ENCODE measurements around the gene CAP1.
A peak's percentile ranks its signal among the peaks of the same experiment; 100 is the strongest.
"Not testable (repeated sequence)": the region's sequence is repeated elsewhere in the genome, so short reads cannot be mapped to it uniquely, and the experiment has no call there.

Gene CAP1

GRCh38 chr1:40040511-40041465 lies at the start of gene CAP1:
TSS of gene CAP1 (plus strand) at chr1:40040729. CDS start at chr1:40059347, 18,618 bp downstream.
- Histone ChIP-seq H3K36me3 (ENCODE audit: control insufficient read depth in 2 of 2, insufficient read depth in 2 of 2, low read length in 2 of 2) (peaks cover 0 to 2% of the 10 kb centered on the region in 2 donors), H3K4me3 (ENCODE audit: low read length in 2 of 2) (peak within 1 kb of the TSS; percentile 83 to 98), H3K9me3 (ENCODE audit: control insufficient read depth in 2 of 2, low read length in 2 of 2) (no peaks in the 10 kb centered on the region), H3K9ac (ENCODE audit: low read length in 2 of 2) (peak within 1 kb of the TSS; percentile 100), H3K4me1 (ENCODE audit: control insufficient read depth, insufficient read depth, low read length) (peaks cover 42% of the 10 kb centered on the region), H3K27me3 (ENCODE audit: control insufficient read depth in 1 of 2, insufficient read depth in 2 of 2, low read length in 2 of 2) (no peaks in the 10 kb centered on the region), H3K27ac (ENCODE audit: low read length) (peak within 1 kb of the TSS; percentile 100)

DNA sequence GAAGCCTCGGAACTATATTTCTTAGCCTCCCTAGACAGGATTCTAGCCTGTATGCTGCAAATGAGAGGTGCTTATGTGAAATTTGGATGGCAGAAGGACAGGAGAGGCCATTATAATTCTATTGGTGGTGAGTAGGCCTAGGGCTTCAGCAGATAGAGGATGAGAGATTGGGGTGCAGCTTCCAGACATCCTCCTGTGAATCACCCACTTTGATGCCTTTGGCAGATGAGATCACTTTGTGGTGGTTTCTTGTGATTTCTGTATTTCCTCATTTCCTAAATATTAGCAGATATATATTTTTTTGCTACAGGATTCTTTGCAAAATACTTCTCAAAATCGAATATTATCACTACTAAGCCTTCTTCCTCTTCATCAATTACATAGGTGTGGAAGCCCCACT lies 48.3 kb upstream of the CAP1 start:
- H3K27me3 ChIP-seq (ENCODE audit: control insufficient read depth in 1 of 2, insufficient read depth in 2 of 2, low read length in 2 of 2), result no peaks in the 10 kb centered on the region
- H3K9me3 ChIP-seq (ENCODE audit: control insufficient read depth in 2 of 2, low read length in 2 of 2), result no peaks in the 10 kb centered on the region
- no peaks in the 10 kb centered on the region for H3K36me3 ChIP-seq (ENCODE audit: control insufficient read depth in 2 of 2, insufficient read depth in 2 of 2, low read length in 2 of 2)
- H3K4me3 ChIP-seq (ENCODE audit: low read length in 2 of 2), result no peak overlapping the region
- no peak overlapping the region for H3K27ac ChIP-seq (ENCODE audit: low read length)
- H3K4me1 ChIP-seq (ENCODE audit: control insufficient read depth, insufficient read depth, low read length), result peaks cover 3% of the 10 kb centered on the region
- H3K9ac ChIP-seq (ENCODE audit: low read length in 2 of 2), result no peak overlapping the region

GRCh38 chr1:39992888-39993287 lies 47.6 kb upstream of the CAP1 start:
- Histone ChIP-seq H3K4me1 (ENCODE audit: control insufficient read depth, insufficient read depth, low read length) (peaks cover 3% of the 10 kb centered on the region), H3K4me3 (ENCODE audit: low read length in 2 of 2) (no peak overlapping the region), H3K36me3 (ENCODE audit: control insufficient read depth in 2 of 2, insufficient read depth in 2 of 2, low read length in 2 of 2) (no peaks in the 10 kb centered on the region), H3K9me3 (ENCODE audit: control insufficient read depth in 2 of 2, low read length in 2 of 2) (no peaks in the 10 kb centered on the region), H3K9ac (ENCODE audit: low read length in 2 of 2) (no peak overlapping the region), H3K27me3 (ENCODE audit: control insufficient read depth in 1 of 2, insufficient read depth in 2 of 2, low read length in 2 of 2) (no peaks in the 10 kb centered on the region), H3K27ac (ENCODE audit: low read length) (no peak overlapping the region)

DNA sequence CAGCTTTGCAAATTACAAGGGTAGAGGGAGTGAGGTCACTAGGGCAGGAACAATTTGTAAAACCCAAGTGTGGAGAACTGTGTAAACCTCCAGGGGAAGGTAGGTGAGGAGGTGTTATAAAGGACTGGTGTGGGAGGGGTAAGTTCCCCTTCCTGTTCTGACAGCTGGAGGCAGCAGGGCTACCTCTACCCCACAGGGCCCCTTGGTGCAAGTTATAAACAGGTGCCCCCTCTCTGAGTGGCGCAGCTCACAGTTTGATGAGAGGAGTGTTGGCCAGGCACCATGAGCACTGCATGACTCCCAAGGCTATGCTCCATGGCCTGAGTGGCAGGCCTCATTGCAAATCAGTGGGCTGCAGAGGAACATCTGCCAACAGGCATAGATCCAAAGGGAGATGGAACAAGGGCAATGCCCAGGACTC lies 44.5 kb upstream of the CAP1 start:
- no peak overlapping the region for H3K27ac ChIP-seq (ENCODE audit: low read length)
- H3K36me3 ChIP-seq (ENCODE audit: control insufficient read depth in 2 of 2, insufficient read depth in 2 of 2, low read length in 2 of 2), result no peaks in the 10 kb centered on the region
- no peaks in the 10 kb centered on the region for H3K27me3 ChIP-seq (ENCODE audit: control insufficient read depth in 1 of 2, insufficient read depth in 2 of 2, low read length in 2 of 2)
- H3K9ac ChIP-seq (ENCODE audit: low read length in 2 of 2), result no peak overlapping the region
- H3K4me3 ChIP-seq (ENCODE audit: low read length in 2 of 2), result no peak overlapping the region
- no peaks in the 10 kb centered on the region for H3K4me1 ChIP-seq (ENCODE audit: control insufficient read depth, insufficient read depth, low read length)
- H3K9me3 ChIP-seq (ENCODE audit: control insufficient read depth in 2 of 2, low read length in 2 of 2), result no peaks in the 10 kb centered on the region

DNA sequence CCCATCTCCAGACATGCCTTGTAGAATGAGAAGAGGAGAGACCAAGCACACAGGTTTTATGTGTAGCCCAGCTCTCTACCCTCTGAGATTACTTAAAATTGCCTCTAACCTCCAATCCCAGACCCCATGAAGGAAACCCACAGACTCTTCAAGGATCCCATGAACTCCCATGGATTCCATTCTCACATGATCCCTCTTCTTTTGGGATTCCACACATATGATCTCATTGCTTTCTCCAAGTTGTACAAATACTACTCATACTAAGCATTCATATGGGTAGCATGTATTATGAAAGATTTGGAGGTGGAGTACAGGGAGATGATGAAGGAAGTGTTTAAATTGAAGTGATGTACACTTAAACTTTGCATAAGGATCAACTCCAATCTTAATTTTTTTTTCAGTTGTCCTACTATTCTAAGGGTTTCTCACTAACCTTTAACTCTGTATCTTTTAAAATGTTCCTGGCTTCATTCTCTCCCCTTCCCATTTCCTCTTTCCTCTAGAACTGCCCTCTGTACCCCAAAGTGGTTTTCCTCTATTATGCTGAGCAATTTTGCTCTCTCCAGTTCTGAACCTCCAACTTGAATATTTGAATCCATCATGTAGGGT lies 44.0 kb upstream of the CAP1 start:
- H3K9me3 ChIP-seq (ENCODE audit: control insufficient read depth in 2 of 2, low read length in 2 of 2), result no peaks in the 10 kb centered on the region
- H3K4me1 ChIP-seq (ENCODE audit: control insufficient read depth, insufficient read depth, low read length), result no peaks in the 10 kb centered on the region
- H3K9ac ChIP-seq (ENCODE audit: low read length in 2 of 2), result no peak overlapping the region
- no peak overlapping the region for H3K27ac ChIP-seq (ENCODE audit: low read length)
- no peaks in the 10 kb centered on the region for H3K36me3 ChIP-seq (ENCODE audit: control insufficient read depth in 2 of 2, insufficient read depth in 2 of 2, low read length in 2 of 2)
- no peaks in the 10 kb centered on the region for H3K27me3 ChIP-seq (ENCODE audit: control insufficient read depth in 1 of 2, insufficient read depth in 2 of 2, low read length in 2 of 2)
- H3K4me3 ChIP-seq (ENCODE audit: low read length in 2 of 2), result no peak overlapping the region

GRCh38 chr1:40001456-40001855 lies 39.1 kb upstream of the CAP1 start:
- H3K9ac ChIP-seq (ENCODE audit: low read length in 2 of 2), result no peak overlapping the region
- H3K36me3 ChIP-seq (ENCODE audit: control insufficient read depth in 2 of 2, insufficient read depth in 2 of 2, low read length in 2 of 2), result no peaks in the 10 kb centered on the region
- H3K9me3 ChIP-seq (ENCODE audit: control insufficient read depth in 2 of 2, low read length in 2 of 2), result no peaks in the 10 kb centered on the region
- H3K4me3 ChIP-seq (ENCODE audit: low read length in 2 of 2), result no peak overlapping the region
- H3K4me1 ChIP-seq (ENCODE audit: control insufficient read depth, insufficient read depth, low read length), result no peaks in the 10 kb centered on the region
- H3K27me3 ChIP-seq (ENCODE audit: control insufficient read depth in 1 of 2, insufficient read depth in 2 of 2, low read length in 2 of 2), result no peaks in the 10 kb centered on the region
- H3K27ac ChIP-seq (ENCODE audit: low read length), result no peak overlapping the region

DNA sequence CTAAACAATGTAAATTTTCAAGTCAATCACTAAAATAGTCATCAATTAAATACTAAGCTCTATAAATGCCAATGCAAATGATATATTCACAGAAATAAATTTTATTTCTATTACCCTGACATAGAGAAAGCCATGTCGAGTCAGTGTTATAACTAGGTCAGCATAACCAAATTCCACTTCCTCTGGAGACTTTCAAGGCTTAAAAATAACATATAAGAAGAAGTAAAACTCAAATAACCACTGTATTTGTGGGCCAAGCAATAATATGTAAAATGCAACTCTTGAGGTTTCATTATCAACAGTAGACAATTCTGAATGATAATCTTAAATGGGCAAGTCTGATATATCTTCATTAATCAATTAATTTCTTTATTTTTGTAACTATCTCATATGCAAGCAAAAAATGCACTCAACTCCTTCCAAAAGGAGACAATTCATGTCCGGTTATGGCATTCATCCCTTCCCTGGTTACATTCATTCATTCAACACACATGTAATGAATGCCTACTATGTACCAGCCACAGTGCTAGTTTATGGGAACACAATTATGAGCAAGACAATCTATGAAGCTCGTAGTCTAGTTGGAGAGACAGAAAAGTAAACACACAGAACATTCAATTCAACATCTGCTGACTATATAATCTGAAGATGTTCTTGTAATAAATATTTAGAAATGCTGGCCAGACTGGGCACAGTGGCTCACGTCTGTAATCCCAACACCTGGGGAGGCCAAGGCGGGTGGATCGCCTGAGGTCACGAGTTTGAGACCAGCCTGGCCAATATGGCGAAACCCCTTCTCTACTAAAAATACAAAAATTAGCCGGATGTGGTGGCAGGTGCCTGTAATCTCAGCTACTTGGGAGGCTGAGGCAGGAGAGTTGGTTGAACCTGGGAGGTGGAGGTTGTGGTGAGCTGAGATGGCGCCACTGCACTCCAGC lies 37.1 kb upstream of the CAP1 start:
- Histone ChIP-seq H3K4me3 (ENCODE audit: low read length in 2 of 2) (no peak overlapping the region), H3K9me3 (ENCODE audit: control insufficient read depth in 2 of 2, low read length in 2 of 2) (no peaks in the 10 kb centered on the region), H3K9ac (ENCODE audit: low read length in 2 of 2) (no peak overlapping the region), H3K4me1 (ENCODE audit: control insufficient read depth, insufficient read depth, low read length) (no peaks in the 10 kb centered on the region), H3K27me3 (ENCODE audit: control insufficient read depth in 1 of 2, insufficient read depth in 2 of 2, low read length in 2 of 2) (no peaks in the 10 kb centered on the region), H3K27ac (ENCODE audit: low read length) (no peak overlapping the region), H3K36me3 (ENCODE audit: control insufficient read depth in 2 of 2, insufficient read depth in 2 of 2, low read length in 2 of 2) (no peaks in the 10 kb centered on the region)

DNA sequence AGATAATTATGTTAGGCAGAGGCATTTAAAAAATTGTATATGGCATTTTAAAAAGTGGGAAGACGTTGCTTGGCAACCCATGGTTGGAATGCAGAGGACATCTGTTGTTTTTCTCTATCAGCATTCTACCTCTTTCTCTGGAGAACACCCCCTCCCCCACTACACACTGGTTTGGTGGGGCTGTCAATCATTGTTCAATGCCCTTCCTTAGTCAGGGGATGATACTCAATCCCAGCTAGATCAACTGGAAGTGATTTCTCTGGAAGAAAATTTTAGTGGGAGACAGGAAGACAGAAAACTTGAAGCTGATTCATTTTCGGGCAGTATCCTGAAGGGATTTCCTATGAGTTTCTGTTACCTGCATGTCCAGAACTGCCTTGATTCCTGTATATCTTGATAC lies 35.7 kb upstream of the CAP1 start:
- no peak overlapping the region for H3K27ac ChIP-seq (ENCODE audit: low read length)
- H3K27me3 ChIP-seq (ENCODE audit: control insufficient read depth in 1 of 2, insufficient read depth in 2 of 2, low read length in 2 of 2), result no peaks in the 10 kb centered on the region
- no peaks in the 10 kb centered on the region for H3K9me3 ChIP-seq (ENCODE audit: control insufficient read depth in 2 of 2, low read length in 2 of 2)
- H3K4me1 ChIP-seq (ENCODE audit: control insufficient read depth, insufficient read depth, low read length), result no peaks in the 10 kb centered on the region
- H3K4me3 ChIP-seq (ENCODE audit: low read length in 2 of 2), result no peak overlapping the region
- H3K36me3 ChIP-seq (ENCODE audit: control insufficient read depth in 2 of 2, insufficient read depth in 2 of 2, low read length in 2 of 2), result no peaks in the 10 kb centered on the region
- no peak overlapping the region for H3K9ac ChIP-seq (ENCODE audit: low read length in 2 of 2)

DNA sequence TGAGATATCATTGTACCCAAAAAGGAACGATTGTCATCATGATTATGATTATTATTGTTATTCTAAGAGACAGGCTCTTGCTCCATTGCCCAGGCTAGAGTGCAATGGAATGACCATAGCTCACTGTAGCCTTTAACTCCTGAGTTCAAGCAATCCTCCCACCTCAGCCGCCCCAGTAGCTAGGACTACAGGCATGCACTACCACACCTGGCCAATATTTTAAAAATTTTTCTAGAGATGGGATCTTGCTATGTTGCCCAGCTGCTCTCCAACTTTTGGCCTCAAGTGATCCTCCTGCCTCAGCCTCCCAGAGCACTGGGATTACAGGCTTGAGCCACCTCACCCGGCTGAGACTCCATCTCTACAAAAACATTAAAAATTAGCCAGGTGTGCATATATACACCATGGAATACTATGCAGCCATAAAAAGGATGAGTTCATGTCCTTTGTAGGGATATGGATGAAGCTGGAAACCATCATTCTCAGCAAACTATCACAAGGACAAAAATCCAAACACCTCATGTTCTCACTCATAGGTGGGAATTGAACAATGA lies 33.0 kb upstream of the CAP1 start:
- not testable (repeated sequence) for H3K4me3 ChIP-seq (ENCODE audit: low read length in 2 of 2); H3K36me3 ChIP-seq (ENCODE audit: control insufficient read depth in 2 of 2, insufficient read depth in 2 of 2, low read length in 2 of 2); H3K9ac ChIP-seq (ENCODE audit: low read length in 2 of 2); H3K27me3 ChIP-seq (ENCODE audit: control insufficient read depth in 1 of 2, insufficient read depth in 2 of 2, low read length in 2 of 2); H3K4me1 ChIP-seq (ENCODE audit: control insufficient read depth, insufficient read depth, low read length); H3K27ac ChIP-seq (ENCODE audit: low read length); H3K9me3 ChIP-seq (ENCODE audit: control insufficient read depth in 2 of 2, low read length in 2 of 2)

- H3K4me3 ChIP-seq (ENCODE audit: low read length in 2 of 2), result no peak overlapping the region
- H3K27me3 ChIP-seq (ENCODE audit: control insufficient read depth in 1 of 2, insufficient read depth in 2 of 2, low read length in 2 of 2), result no peaks in the 10 kb centered on the region
- no peak overlapping the region for H3K9ac ChIP-seq (ENCODE audit: low read length in 2 of 2)
- no peak overlapping the region for H3K27ac ChIP-seq (ENCODE audit: low read length)
- no peaks in the 10 kb centered on the region for H3K9me3 ChIP-seq (ENCODE audit: control insufficient read depth in 2 of 2, low read length in 2 of 2)
- no peaks in the 10 kb centered on the region for H3K4me1 ChIP-seq (ENCODE audit: control insufficient read depth, insufficient read depth, low read length)
- no peaks in the 10 kb centered on the region for H3K36me3 ChIP-seq (ENCODE audit: control insufficient read depth in 2 of 2, insufficient read depth in 2 of 2, low read length in 2 of 2)
Observed at GRCh38 chr1:40011198-40011597, 29.3 kb upstream of the CAP1 start.

Data from stomach smooth muscle (tissue), 2 donors.